Hepatic stellate cell (primary cell): Measurements from ENCODE around the gene PTRHD1.

Experiments used
- DNase-seq: peaks from one replicate; pipeline ENCODE4 v3.0.0; 2011; ENCODE audit warnings: low spot score

Gene PTRHD1

DNA sequence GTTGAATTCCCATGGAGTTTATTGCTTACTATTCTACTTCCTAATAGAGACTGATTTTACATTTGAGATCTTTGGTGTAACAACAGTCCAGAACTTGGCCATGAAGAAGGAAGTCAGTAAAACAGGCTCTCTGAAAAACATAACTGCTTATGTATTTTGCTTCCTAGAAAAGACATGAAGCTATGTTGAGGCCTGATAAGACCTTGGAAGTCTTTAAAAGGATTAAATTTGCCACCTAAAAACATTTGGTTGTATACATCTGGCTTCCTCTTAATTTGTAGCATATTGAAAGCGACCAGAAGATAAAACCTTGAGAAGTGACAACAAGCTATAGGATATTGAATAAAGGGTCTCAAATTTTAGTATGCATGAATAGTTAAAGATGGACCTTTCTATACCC, 36.4 kb downstream of the PTRHD1 start:
- no peak for DNase-seq

DNA sequence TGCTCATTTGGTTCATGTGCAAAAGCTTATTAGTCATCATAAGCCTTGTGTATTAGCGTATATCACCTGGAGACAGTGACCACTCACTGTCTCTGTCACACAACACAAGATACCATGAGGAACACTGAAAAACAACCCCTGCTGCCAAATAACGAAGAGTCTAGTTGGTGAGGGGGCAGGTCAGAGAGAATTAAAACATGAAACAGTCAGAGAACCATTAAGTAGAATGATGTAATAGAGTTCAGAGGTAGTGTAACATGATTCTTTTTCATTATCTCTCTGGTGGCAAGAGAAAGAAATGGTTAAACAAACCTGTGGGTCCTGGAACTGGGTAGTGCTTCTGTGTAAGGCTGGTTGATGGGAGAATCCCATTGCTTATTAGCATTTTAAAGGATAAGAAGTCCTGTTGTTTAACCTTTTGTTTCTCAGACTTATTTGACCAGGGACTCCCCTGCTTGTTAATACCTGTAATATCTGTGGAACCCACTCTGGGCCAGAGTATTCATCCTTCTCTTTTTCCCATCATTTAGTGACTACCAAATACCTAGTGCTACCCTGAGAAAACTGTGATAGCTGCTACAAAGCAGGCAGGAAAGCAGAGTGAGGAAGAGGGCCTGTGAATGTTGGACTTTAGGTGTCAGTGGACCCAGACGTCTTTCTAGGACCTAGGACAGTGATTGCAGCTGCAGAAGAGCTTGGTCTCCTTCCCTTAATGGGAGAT, 38.0 kb downstream of the PTRHD1 start:
- DNase-seq, result no peak

DNA sequence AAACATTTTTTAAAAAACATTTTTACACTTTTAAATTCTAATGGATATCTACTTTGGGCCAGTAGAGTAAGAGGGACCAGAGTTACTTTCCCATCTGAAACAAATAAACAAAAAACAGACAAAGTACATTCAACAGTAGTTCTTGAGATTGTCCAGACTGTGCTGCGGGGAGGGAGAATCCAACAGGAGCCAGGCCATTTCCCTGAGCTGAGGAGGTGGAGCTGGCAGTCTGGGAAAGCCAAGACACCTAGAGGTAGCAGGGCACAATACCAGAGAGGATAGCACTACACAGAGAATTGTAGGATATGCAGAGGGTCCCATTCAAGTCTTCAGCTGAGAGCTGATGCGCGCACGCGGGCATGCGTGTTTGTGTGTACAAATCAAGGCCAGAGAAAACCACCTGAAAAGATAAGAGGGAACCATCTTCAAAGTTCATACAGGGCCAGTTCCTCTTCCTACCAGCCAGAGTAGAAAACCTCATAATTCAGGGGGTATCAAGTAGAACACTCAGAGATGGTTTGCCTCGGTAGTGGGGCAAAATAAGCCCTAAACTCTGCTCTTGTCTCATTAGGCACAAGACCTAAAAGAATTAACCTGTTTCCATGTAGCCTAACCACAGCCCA, 44.0 kb downstream of the PTRHD1 start:
- no peak for DNase-seq

DNA sequence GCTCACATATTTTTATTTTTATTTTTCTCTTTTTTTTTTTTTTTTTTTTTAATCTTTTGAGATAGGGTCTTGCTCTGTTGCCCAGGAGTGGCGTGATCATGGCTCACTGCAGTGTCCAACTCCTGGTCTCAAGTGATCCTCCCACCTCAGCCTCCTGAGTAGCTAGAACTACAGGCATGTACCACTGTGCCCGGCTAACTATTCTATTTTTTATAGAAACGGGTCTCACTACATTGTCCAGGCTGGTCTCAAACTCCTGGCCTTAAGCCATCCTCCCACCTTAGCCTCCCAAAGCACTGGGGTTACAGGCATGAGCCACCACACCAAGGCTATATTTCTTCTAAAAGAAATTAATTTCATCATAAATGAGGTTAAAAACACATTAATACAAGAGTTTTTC, 45.9 kb downstream of the PTRHD1 start:
- DNase-seq, result no peak

DNA sequence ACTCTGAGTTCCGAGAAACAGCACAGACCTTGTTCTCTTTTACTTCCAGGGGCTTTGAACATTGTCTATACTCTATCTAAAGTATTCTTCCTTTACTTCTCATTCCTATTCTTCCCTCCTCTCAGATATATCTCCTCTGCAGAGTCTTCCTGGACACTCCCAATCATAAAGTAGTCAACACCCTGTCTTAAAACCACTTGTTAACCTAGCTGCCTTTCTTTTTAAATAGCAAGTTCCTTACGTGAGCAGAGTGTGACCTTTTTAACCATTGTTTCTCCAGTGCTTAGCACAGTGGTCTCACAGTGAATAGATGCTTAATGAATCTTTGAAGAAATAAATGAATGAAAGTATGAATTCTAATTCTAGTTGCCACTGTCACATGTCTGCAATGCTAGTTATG, 47.4 kb downstream of the PTRHD1 start:
- DNase-seq, result no peak

DNA sequence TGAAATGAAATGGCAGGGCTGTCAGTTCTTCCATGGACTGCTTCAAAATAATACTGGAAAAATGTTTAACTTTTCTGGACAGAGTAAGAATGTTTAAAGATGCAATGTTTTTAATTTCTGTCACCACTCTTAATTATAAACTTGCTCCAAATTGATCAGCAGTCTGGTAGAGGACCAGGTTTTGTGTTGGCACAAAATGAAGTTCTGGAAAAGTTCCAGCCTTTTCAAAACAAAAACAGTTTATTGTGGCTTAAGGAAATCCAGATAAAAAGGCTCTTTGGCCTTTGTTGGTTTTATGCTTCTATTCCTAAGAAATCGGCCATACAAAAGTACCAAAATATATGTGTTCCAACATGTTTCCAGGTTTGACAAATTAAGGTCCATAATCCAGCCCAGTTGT, 48.8 kb downstream of the PTRHD1 start:
- no peak for DNase-seq

DNA sequence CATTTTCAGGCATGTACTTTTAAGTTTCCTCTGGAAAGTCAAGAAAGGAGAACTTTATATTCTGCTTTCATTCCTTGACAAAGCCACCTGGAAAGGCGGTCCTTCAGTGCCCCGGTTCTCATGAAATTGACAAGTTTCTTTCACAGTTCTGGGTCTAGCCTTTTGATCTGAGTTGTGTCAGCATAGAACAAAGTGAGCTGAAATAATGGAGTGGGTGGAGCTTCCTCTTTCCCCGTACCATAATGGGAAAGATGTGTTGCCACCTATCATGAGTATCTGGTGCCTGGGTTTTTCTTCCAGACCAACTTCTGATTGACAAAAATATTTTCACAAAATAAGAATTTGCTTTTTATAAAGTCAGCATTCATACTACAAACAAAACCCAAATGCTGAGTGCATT, 49.3 kb downstream of the PTRHD1 start:
- no peak for DNase-seq

DNA sequence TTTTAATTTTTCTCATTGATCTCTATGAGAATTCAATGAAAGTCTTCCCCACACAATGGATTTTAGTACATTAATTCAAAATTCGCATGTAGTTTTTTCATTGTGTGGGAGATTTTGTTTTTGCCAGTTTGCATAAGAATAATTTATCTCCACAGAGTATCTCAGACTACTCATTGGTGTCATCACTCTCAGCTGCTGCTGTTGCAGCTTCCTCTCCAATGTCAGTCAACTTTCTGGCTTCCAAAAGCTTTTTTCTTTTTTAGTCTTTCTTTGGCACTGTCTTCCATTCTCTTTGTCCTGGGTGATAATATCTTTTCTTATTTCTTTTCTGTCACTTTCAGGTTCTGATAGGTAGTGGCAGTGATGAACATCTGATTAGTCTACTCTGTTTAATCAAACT, 50.5 kb downstream of the PTRHD1 start:
- DNase-seq, result no peak

DNA sequence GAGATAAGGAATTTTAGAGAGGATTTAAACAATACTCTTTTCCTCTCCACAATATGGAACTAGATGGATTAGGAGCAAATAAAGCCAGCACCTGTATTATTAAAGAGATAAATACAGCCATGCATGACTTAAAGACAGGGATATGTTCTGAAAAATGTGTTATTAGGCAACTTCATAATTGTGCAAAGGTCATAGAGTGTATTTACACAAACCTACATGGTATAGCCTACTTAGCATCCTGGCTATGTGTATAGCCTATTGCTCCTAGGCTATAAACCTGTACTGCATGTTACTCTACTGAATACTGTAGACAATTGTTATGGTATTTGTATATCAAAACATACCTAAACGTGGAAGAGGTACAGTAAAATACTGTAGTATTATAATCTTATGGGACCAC, 53.0 kb downstream of the PTRHD1 start:
- DNase-seq, result no peak
